PC-9 (cell line): ENCODE results near the gene LUZP1.

Source experiments
- EZH2 ChIP-seq: fragments of 200-600 bp; sonication (generic); IDR thresholded peaks from 2 replicates; pipeline ENCODE4 v1.8.0; 2017; ENCODE audit warnings: antibody characterized with exemption, low read depth
- TF ChIP-seq, protein P1 (sequence below): fragments of 200-600 bp; sonication (generic); conservative IDR thresholded peaks from 2 replicates; pipeline ENCODE4 v1.6.1; 2017; ENCODE audit warnings: mixed run types, antibody characterized with exemption, mild to moderate bottlenecking, moderate library complexity

DNA sequence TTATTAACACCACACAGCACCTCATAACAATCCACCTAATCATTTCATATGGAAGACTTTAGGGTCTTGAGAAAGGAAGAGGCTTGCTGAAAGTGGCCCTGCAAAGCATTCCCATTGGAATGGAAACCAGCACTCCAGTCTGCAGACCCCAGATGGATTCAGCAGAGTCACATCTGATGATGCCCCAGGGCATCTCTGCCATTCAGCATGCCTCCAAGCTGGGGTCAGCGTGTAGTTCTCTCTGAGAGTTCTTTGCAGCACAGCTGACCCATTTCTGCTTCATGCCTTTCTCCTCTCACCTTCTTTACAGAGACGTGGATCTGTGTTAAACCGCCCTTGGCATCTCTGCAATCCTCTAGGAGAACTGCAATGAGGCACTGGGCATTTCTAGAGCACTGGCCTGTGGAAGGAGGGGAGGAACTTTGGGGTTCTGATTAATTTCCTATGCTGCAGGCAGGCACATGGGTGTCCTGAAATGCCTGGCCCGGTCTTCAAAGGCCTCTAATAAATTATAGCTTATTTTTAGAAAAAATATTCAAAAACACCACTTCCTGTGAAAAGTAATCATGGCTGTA lies 2.6 kb upstream of the LUZP1 start:
- TF ChIP-seq, protein P1, sequence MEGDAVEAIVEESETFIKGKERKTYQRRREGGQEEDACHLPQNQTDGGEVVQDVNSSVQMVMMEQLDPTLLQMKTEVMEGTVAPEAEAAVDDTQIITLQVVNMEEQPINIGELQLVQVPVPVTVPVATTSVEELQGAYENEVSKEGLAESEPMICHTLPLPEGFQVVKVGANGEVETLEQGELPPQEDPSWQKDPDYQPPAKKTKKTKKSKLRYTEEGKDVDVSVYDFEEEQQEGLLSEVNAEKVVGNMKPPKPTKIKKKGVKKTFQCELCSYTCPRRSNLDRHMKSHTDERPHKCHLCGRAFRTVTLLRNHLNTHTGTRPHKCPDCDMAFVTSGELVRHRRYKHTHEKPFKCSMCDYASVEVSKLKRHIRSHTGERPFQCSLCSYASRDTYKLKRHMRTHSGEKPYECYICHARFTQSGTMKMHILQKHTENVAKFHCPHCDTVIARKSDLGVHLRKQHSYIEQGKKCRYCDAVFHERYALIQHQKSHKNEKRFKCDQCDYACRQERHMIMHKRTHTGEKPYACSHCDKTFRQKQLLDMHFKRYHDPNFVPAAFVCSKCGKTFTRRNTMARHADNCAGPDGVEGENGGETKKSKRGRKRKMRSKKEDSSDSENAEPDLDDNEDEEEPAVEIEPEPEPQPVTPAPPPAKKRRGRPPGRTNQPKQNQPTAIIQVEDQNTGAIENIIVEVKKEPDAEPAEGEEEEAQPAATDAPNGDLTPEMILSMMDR: no peak
- no peak for TF ChIP-seq EZH2
